GM12873 (cell line): Measurements from ENCODE around the gene LTBP4.

Experiments
- TF ChIP-seq, protein P1 (sequence below): IDR thresholded peaks from 2 replicates; pipeline ENCODE4 v1.5.1; 2012; ENCODE audit warnings: low read depth, mild to moderate bottlenecking, moderate library complexity, low read length, control low read depth; ENCODE audit not compliant: insufficient read depth; ENCODE audit errors: missing control alignments

The LTBP4 gene

DNA sequence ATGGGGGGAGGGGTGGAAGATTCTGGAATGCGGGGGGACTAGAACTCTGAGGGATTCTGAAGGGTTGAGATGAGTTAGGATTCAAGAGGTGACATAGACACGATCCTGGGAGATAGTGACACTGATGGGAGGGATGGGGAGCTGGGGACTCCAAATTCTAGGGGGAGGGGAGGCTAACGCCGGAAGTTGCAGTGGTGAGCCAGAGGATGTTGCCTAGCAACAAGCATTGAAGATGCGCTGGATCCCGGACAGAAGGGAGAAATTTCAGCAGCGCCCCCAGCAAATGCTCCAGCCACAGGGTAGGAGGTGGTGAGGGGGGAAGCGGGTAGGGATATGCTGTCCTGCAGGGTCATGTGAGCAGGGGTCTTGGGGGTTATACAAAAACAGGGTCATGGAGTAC is 6.9 kb upstream of the LTBP4 start:
- TF ChIP-seq, protein P1, sequence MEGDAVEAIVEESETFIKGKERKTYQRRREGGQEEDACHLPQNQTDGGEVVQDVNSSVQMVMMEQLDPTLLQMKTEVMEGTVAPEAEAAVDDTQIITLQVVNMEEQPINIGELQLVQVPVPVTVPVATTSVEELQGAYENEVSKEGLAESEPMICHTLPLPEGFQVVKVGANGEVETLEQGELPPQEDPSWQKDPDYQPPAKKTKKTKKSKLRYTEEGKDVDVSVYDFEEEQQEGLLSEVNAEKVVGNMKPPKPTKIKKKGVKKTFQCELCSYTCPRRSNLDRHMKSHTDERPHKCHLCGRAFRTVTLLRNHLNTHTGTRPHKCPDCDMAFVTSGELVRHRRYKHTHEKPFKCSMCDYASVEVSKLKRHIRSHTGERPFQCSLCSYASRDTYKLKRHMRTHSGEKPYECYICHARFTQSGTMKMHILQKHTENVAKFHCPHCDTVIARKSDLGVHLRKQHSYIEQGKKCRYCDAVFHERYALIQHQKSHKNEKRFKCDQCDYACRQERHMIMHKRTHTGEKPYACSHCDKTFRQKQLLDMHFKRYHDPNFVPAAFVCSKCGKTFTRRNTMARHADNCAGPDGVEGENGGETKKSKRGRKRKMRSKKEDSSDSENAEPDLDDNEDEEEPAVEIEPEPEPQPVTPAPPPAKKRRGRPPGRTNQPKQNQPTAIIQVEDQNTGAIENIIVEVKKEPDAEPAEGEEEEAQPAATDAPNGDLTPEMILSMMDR, result no peak

DNA sequence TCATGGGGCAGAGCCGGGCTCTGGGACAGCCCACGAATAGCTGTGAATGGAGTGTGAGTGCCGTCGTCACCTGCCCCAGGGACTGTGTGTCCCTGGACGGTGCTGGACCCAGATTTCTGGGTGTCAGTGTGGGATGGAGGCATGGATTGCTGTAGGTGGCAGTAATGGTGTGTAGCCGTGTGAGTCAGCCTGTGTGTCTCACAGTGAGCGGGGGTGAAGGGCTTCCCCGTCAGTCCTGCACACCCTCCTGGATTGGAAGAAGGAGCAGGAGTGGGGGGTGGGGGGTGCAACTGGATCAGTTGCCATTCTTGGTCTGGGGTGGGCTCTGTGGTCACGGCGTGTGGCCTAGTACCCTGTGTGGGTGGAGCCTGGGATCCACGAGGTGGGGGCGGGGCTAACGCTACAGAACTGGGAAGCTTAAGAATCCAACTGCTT is 6.5 kb upstream of the LTBP4 start:
- TF ChIP-seq, protein P1, result no peak

DNA sequence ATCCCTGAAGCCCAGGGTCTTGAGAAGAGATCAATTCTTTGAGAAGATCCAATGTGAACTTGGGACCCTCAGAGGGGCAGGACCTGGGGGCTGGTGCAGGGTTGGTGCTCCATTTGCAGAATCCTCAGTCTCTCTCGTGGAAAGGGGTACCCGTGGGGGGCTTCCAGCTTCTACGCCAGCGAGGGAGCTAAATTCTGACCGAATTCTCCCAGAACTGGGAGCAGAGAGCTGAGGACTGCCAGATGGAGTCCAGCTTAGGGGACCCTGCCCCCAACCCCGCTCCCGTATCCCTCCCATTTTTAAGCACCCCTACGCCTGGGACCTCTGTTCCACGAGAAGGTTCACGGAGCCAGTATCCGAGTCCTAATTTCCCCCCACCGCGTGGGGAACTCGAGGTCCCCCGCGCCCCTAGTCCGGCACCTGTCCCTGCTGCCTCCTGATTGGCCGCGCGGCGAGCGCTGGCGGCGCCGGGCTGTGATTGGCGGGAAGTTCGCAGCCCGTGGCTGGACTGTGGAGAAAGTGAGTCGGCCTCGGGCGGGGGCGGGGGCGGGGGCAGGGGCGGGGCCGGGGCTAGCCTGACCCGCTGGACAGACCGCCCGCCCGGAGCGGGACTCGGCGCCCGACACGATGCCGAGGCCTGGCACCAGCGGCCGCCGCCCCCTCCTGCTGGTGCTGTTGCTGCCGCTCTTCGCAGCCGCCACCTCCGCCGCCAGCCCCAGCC is 4.4 kb upstream of the LTBP4 start:
- TF ChIP-seq, protein P1, result no peak

DNA sequence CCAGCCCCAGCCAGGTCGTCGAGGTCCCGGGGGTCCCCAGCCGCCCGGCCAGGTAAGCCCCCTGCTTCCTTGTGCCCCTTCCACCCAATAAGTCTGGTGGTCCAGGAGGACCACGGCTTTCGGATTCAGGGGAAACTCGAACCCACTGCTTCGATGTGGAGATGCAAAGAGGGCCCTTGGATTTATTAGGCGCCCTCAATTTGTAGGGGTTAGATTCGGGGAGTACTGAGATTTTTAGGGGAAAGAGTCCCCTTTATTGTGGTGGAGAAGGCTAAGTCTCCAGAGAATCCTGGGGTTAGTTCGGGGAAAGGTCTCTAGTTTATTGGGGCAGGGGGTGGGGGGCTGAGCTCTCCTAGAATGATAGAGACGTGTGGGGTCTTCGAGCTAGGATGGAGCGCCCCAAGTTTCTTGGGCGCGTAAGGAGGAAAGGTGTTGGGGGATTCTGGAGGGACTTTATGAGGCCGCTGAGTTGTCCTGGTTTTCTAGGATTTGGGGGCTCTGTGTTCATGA is 3.8 kb upstream of the LTBP4 start:
- TF ChIP-seq, protein P1, result no peak

DNA sequence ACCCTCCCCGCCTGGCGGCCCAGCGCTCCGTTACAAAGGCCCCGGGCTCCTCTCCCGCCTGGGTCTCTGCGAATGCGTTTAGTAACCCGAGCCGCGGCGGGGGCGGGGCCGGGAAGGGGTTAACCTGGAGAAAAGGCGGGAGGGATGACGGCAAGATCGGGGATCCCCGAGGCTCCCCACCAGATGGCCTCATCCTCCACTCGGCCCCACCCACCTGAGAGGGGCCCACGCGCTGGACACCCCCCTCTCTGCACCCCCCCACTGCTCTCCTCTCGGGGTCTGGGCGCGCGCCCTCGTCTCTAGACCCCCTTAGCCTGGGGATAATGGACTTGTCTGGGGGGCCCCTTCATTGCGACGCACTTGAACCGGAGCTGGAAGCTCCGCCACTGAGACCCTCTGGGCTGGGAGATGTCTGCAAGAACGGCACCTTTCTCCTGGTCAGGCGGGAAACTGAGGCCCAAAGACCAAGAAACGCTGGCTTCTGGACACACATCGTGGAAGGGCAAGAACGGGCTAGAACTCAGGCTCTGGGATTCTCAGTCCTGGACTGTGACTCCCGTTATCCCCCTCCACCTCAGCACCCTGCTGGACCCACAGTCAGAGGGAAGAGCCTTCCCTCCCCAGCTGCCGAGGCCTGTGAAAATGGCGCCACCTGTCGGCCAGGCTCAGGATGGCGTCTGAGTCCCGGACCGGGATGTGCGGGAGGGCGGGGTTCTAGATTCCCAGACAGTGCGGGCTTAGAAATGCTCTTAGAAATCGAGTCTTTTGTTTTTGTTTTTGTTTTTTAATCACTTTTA is 2.9 kb upstream of the LTBP4 start:
- TF ChIP-seq, protein P1, result peak; percentile 93

DNA sequence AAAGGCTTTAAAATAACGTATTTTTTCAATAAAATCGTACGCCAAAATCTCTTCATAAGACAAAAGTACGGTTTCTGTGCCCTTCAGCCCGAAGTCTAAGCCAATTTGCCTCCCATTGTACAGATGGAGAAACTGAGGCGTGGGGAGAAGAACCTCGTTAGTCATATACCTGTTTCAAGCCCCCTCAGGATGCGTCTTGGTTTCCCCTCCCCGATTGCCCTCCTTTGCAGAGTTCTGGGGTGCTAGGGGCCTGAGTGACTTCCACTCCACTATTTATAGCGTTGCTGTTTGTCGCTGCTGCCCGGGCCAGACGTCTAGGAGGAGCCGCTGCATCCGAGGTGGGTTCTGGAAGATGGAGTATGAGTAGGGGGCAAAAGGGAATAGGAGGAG is 2.3 kb upstream of the LTBP4 start:
- TF ChIP-seq, protein P1, result no peak

DNA sequence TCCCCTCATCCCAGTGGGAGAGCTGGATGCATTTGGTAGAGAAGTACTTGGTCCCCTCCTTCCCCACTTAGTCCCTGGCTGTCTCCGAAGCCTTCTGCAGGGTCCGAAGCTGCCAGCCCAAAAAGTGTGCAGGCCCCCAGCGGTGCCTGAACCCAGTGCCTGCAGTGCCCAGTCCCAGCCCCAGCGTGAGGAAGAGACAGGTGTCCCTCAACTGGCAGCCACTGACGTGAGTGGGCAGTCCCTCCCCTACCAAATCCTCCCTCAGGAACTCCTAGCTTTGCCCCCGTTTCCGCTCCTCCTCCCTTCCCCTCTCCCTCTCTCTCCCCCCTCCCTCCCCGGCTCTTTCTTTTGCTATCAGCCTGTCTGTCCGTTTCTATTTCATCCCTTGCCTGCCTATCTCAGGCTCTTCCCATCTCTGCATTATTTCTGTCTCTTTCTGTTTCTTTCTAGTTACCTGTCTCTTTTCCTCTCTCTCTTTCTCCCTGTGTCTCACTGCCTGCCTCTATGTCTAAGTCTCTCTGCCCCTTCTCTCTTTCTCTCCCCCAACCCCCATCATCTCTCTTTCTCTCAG is 1.8 kb upstream of the LTBP4 start:
- TF ChIP-seq, protein P1, result no peak
